ENCODE measurements around the gene WDR27. TPM values are rescaled to one million over a fixed set of nuclear protein-coding genes. Genes with fewer than 3 reads are reported as not detected.

WDR27 gene
- total RNA-seq, 1 experiment from 2014 or later, result 63.0 TPM

- H3K4me2 ChIP-seq (ENCODE audit: low read depth, low read length, poor library complexity, severe bottlenecking), result no peak overlapping the region
- H3K27ac ChIP-seq (ENCODE audit: low read length), result no peak overlapping the region
- no peak for DNase-seq
- no peaks in the 10 kb centered on the region for H4K20me1 ChIP-seq (ENCODE audit: insufficient read depth, low read depth, low read length)
- H3K4me1 ChIP-seq (ENCODE audit: low read length), result no peaks in the 10 kb centered on the region
- no peaks in the 10 kb centered on the region for H3K79me2 ChIP-seq (ENCODE audit: low read length)
- no peaks in the 10 kb centered on the region for H3K27me3 ChIP-seq (ENCODE audit: low read length)
- H3K9ac ChIP-seq (ENCODE audit: low read length), result no peak overlapping the region
- no peak overlapping the region for H3K4me3 ChIP-seq (ENCODE audit: low read length)
- no peak overlapping the region for H2AFZ ChIP-seq (ENCODE audit: low read length)
- H3K9me3 ChIP-seq (ENCODE audit: low read length), result no peaks in the 10 kb centered on the region
- H3K36me3 ChIP-seq (ENCODE audit: insufficient read depth, low read length), result no peaks in the 10 kb centered on the region; the same call in 1 of the 2 replicates
- no peaks in the 10 kb centered on the region for H3K9me2 ChIP-seq (replicated peaks; ENCODE audit: insufficient read depth, low read length)
These were observed 122.3 kb downstream of the WDR27 start for GRCh38 chr6:169579407-169580111.

- no peaks in the 10 kb centered on the region; the same call in 1 of the 2 replicates for H3K36me3 ChIP-seq (ENCODE audit: insufficient read depth, low read length)
These were observed 123.9 kb downstream of the WDR27 start for GRCh38 chr6:169577974-169578373.

GRCh38 chr6:169577236-169577635, 124.6 kb downstream of the WDR27 start:
- no peaks in the 10 kb centered on the region for H3K79me2 ChIP-seq (ENCODE audit: low read length)
- H3K9me3 ChIP-seq (ENCODE audit: low read length), result no peaks in the 10 kb centered on the region
- H3K4me1 ChIP-seq (ENCODE audit: low read length), result no peaks in the 10 kb centered on the region
- H3K9me2 ChIP-seq (replicated peaks; ENCODE audit: insufficient read depth, low read length), result no peaks in the 10 kb centered on the region
- no peak overlapping the region for H3K4me2 ChIP-seq (ENCODE audit: low read depth, low read length, poor library complexity, severe bottlenecking)
- H3K4me3 ChIP-seq (ENCODE audit: low read length), result no peak overlapping the region
- no peak overlapping the region for H3K27ac ChIP-seq (ENCODE audit: low read length)
- H3K27me3 ChIP-seq (ENCODE audit: low read length), result no peaks in the 10 kb centered on the region
- no peak for DNase-seq
- H4K20me1 ChIP-seq (ENCODE audit: insufficient read depth, low read depth, low read length), result no peaks in the 10 kb centered on the region
- H2AFZ ChIP-seq (ENCODE audit: low read length), result no peak overlapping the region
- H3K36me3 ChIP-seq (ENCODE audit: insufficient read depth, low read length), result no peaks in the 10 kb centered on the region
- H3K9ac ChIP-seq (ENCODE audit: low read length), result no peak overlapping the region

More at GRCh38 chr6:169577974-169578373, 123.9 kb downstream of the WDR27 start:
- Histone ChIP-seq H3K79me2 (ENCODE audit: low read length) (no peaks in the 10 kb centered on the region), H3K4me1 (ENCODE audit: low read length) (no peaks in the 10 kb centered on the region), H3K9ac (ENCODE audit: low read length) (no peak overlapping the region), H3K4me2 (ENCODE audit: low read depth, low read length, poor library complexity, severe bottlenecking) (no peak overlapping the region), H3K9me2 (replicated peaks; ENCODE audit: insufficient read depth, low read length) (no peaks in the 10 kb centered on the region), H3K4me3 (ENCODE audit: low read length) (no peak overlapping the region), H3K27ac (ENCODE audit: low read length) (no peak overlapping the region), H4K20me1 (ENCODE audit: insufficient read depth, low read depth, low read length) (no peaks in the 10 kb centered on the region), H2AFZ (ENCODE audit: low read length) (no peak overlapping the region), H3K27me3 (ENCODE audit: low read length) (no peaks in the 10 kb centered on the region), H3K9me3 (ENCODE audit: low read length) (no peaks in the 10 kb centered on the region)
- no peak for DNase-seq

- Histone ChIP-seq H3K4me3 (ENCODE audit: low read length) (no peak overlapping the region), H3K79me2 (ENCODE audit: low read length) (no peaks in the 10 kb centered on the region), H4K20me1 (ENCODE audit: insufficient read depth, low read depth, low read length) (no peaks in the 10 kb centered on the region), H2AFZ (ENCODE audit: low read length) (no peak overlapping the region), H3K27me3 (ENCODE audit: low read length) (no peaks in the 10 kb centered on the region), H3K4me1 (ENCODE audit: low read length) (no peaks in the 10 kb centered on the region), H3K27ac (ENCODE audit: low read length) (no peak overlapping the region), H3K36me3 (ENCODE audit: insufficient read depth, low read length) (no peaks in the 10 kb centered on the region), H3K9me2 (replicated peaks; ENCODE audit: insufficient read depth, low read length) (no peaks in the 10 kb centered on the region), H3K4me2 (ENCODE audit: low read depth, low read length, poor library complexity, severe bottlenecking) (no peak overlapping the region), H3K9ac (ENCODE audit: low read length) (no peak overlapping the region), H3K9me3 (ENCODE audit: low read length) (no peaks in the 10 kb centered on the region)
- DNase-seq, result no peak
These were observed 126.0 kb downstream of the WDR27 start for GRCh38 chr6:169575821-169576220.

GRCh38 chr6:169575365-169575764, 126.5 kb downstream of the WDR27 start:
- no peaks in the 10 kb centered on the region for H4K20me1 ChIP-seq (ENCODE audit: insufficient read depth, low read depth, low read length)

GRCh38 chr6:169574420-169574819, 127.4 kb downstream of the WDR27 start:
- no peaks in the 10 kb centered on the region for H3K36me3 ChIP-seq (ENCODE audit: insufficient read depth, low read length)
- no peaks in the 10 kb centered on the region for H3K79me2 ChIP-seq (ENCODE audit: low read length)
- no peak for DNase-seq
- no peak overlapping the region for H2AFZ ChIP-seq (ENCODE audit: low read length)
- H3K27me3 ChIP-seq (ENCODE audit: low read length), result no peaks in the 10 kb centered on the region
- no peak overlapping the region for H3K9ac ChIP-seq (ENCODE audit: low read length)
- H4K20me1 ChIP-seq (ENCODE audit: insufficient read depth, low read depth, low read length), result no peaks in the 10 kb centered on the region
- no peak overlapping the region for H3K4me2 ChIP-seq (ENCODE audit: low read depth, low read length, poor library complexity, severe bottlenecking)
- H3K9me2 ChIP-seq (replicated peaks; ENCODE audit: insufficient read depth, low read length), result no peaks in the 10 kb centered on the region
- H3K9me3 ChIP-seq (ENCODE audit: low read length), result no peaks in the 10 kb centered on the region
- no peak overlapping the region for H3K4me3 ChIP-seq (ENCODE audit: low read length)
- H3K4me1 ChIP-seq (ENCODE audit: low read length), result no peaks in the 10 kb centered on the region
- no peak overlapping the region for H3K27ac ChIP-seq (ENCODE audit: low read length)

More at GRCh38 chr6:169575365-169575764, 126.5 kb downstream of the WDR27 start:
- Histone ChIP-seq H3K79me2 (ENCODE audit: low read length) (no peaks in the 10 kb centered on the region), H3K4me3 (ENCODE audit: low read length) (no peak overlapping the region), H3K27ac (ENCODE audit: low read length) (no peak overlapping the region), H3K27me3 (ENCODE audit: low read length) (no peaks in the 10 kb centered on the region), H3K4me2 (ENCODE audit: low read depth, low read length, poor library complexity, severe bottlenecking) (no peak overlapping the region), H3K9ac (ENCODE audit: low read length) (no peak overlapping the region), H3K9me3 (ENCODE audit: low read length) (no peaks in the 10 kb centered on the region), H3K36me3 (ENCODE audit: insufficient read depth, low read length) (no peaks in the 10 kb centered on the region), H3K4me1 (ENCODE audit: low read length) (no peaks in the 10 kb centered on the region), H2AFZ (ENCODE audit: low read length) (no peak overlapping the region), H3K9me2 (replicated peaks; ENCODE audit: insufficient read depth, low read length) (no peaks in the 10 kb centered on the region)
- no peak for DNase-seq

- Histone ChIP-seq H3K4me3 (ENCODE audit: low read length) (no peak overlapping the region), H3K4me1 (ENCODE audit: low read length) (no peaks in the 10 kb centered on the region), H3K9me2 (replicated peaks; ENCODE audit: insufficient read depth, low read length) (no peaks in the 10 kb centered on the region), H3K79me2 (ENCODE audit: low read length) (no peaks in the 10 kb centered on the region), H2AFZ (ENCODE audit: low read length) (no peak overlapping the region), H4K20me1 (ENCODE audit: insufficient read depth, low read depth, low read length) (no peaks in the 10 kb centered on the region), H3K27me3 (ENCODE audit: low read length) (no peaks in the 10 kb centered on the region), H3K36me3 (ENCODE audit: insufficient read depth, low read length) (no peaks in the 10 kb centered on the region), H3K27ac (ENCODE audit: low read length) (no peak overlapping the region), H3K9me3 (ENCODE audit: low read length) (no peaks in the 10 kb centered on the region), H3K4me2 (ENCODE audit: low read depth, low read length, poor library complexity, severe bottlenecking) (no peak overlapping the region), H3K9ac (ENCODE audit: low read length) (no peak overlapping the region)
- DNase-seq, result no peak
These were observed 127.9 kb downstream of the WDR27 start for GRCh38 chr6:169573883-169574282.

- no peaks in the 10 kb centered on the region for H3K9me2 ChIP-seq (replicated peaks; ENCODE audit: insufficient read depth, low read length)
- no peaks in the 10 kb centered on the region for H3K27me3 ChIP-seq (ENCODE audit: low read length)
- H2AFZ ChIP-seq (ENCODE audit: low read length), result no peak overlapping the region
- H3K79me2 ChIP-seq (ENCODE audit: low read length), result no peaks in the 10 kb centered on the region
- no peaks in the 10 kb centered on the region for H3K36me3 ChIP-seq (ENCODE audit: insufficient read depth, low read length)
- DNase-seq, result no peak
- no peaks in the 10 kb centered on the region for H3K4me1 ChIP-seq (ENCODE audit: low read length)
- no peaks in the 10 kb centered on the region for H4K20me1 ChIP-seq (ENCODE audit: insufficient read depth, low read depth, low read length)
- H3K9me3 ChIP-seq (ENCODE audit: low read length), result no peaks in the 10 kb centered on the region
- no peak overlapping the region for H3K4me2 ChIP-seq (ENCODE audit: low read depth, low read length, poor library complexity, severe bottlenecking)
- no peak overlapping the region for H3K9ac ChIP-seq (ENCODE audit: low read length)
- no peak overlapping the region for H3K4me3 ChIP-seq (ENCODE audit: low read length)
- no peak overlapping the region for H3K27ac ChIP-seq (ENCODE audit: low read length)
These were observed 130.5 kb downstream of the WDR27 start for GRCh38 chr6:169571123-169571962.

Measured in Karpas-422 (cell line).